HepG2 (cell line): ENCODE results near the gene APBA3. TPM values are rescaled to one million over a fixed set of nuclear protein-coding genes. Genes with fewer than 3 reads are reported as not detected.

Experiments
- NFAT5 ChIP-seq: sonication (generic); formaldehyde crosslinking; IDR thresholded peaks from 2 replicates; pipeline ENCODE4 v1.4.0; 2020; ENCODE audit warnings: missing genetic modification reagents
- SCMH1 ChIP-seq: sonication (generic); formaldehyde crosslinking; IDR thresholded peaks from 2 replicates; pipeline ENCODE4 v1.9.0; 2021; ENCODE audit warnings: missing genetic modification reagents, mild to moderate bottlenecking, borderline replicate concordance
- TARDBP ChIP-seq: sonication (generic); formaldehyde crosslinking; IDR thresholded peaks from 2 replicates; pipeline ENCODE4 v1.8.0; 2022; ENCODE audit warnings: mild to moderate bottlenecking, missing genetic modification reagents
- ZBED4 ChIP-seq: sonication (generic); formaldehyde crosslinking; IDR thresholded peaks from 2 replicates; pipeline ENCODE4 v1.4.0; 2020; ENCODE audit warnings: missing genetic modification reagents, borderline replicate concordance
- ZMYM3 ChIP-seq: sonication (generic); formaldehyde crosslinking; IDR thresholded peaks from 2 replicates; pipeline ENCODE4 v1.5.1; 2020; ENCODE audit warnings: mild to moderate bottlenecking, missing genetic modification reagents
- ZNF136 ChIP-seq: sonication (generic); formaldehyde crosslinking; IDR thresholded peaks from 2 replicates; pipeline ENCODE4 v1.8.1; 2022; ENCODE audit warnings: low read depth, mild to moderate bottlenecking, moderate library complexity, missing genetic modification reagents
- ZNF710 ChIP-seq: sonication (generic); formaldehyde crosslinking; IDR thresholded peaks from 2 replicates; pipeline ENCODE4 v1.5.0; 2020; ENCODE audit warnings: mild to moderate bottlenecking, missing genetic modification reagents, borderline replicate concordance
- ZNF777 ChIP-seq: sonication (generic); formaldehyde crosslinking; IDR thresholded peaks from 2 replicates; pipeline ENCODE4 v1.4.0; 2020; ENCODE audit warnings: missing genetic modification reagents
- polyA plus RNA-seq, 8 experiments: library from polyadenylated mRNA; depleted of rRNA in 3 of 8; stranded (reverse) in 7 of 8; unstranded in 1 of 8; fragments of >200 nt; fragmentation: Illumina TruSeq in 4 of 8; extraction: Trizol in 4 of 8; gene quantifications; 2 replicates each; pipeline versions ENCODE4 v1.2.1 to v1.2.3, GENCODE V29; 2011 to 2016; ENCODE audit warnings: low read depth in 4 of 8, missing spikeins in 1 of 8, mixed read lengths in 1 of 8; ENCODE audit not compliant: insufficient read depth in 1 of 8
- total RNA-seq, 5 experiments: library from RNA; depleted of rRNA; stranded (reverse); fragments of >200 nt; fragmentation: Illumina TruSeq; extraction: Trizol; gene quantifications; 2 replicates each; pipeline ENCODE4 v1.2.3, GENCODE V29; 2016; ENCODE audit warnings: low read depth in 1 of 5
- TF ChIP-seq, protein P1 (sequence below): sonication (generic); formaldehyde crosslinking; IDR thresholded peaks from 2 replicates; pipeline ENCODE4 v1.5.0; 2020; ENCODE audit warnings: mild to moderate bottlenecking, missing genetic modification reagents
- TF ChIP-seq, protein P2 (sequence below): sonication (generic); formaldehyde crosslinking; IDR thresholded peaks from 2 replicates; pipeline ENCODE4 v1.4.0; 2020; ENCODE audit warnings: mild to moderate bottlenecking, missing genetic modification reagents, borderline replicate concordance

Gene APBA3
- total and polyA plus RNA-seq, 2 of the 13 experiments (the other 11 are each of a cell fraction or from before 2014, with no cell fraction given) = 14.2 to 14.3 TPM

DNA sequence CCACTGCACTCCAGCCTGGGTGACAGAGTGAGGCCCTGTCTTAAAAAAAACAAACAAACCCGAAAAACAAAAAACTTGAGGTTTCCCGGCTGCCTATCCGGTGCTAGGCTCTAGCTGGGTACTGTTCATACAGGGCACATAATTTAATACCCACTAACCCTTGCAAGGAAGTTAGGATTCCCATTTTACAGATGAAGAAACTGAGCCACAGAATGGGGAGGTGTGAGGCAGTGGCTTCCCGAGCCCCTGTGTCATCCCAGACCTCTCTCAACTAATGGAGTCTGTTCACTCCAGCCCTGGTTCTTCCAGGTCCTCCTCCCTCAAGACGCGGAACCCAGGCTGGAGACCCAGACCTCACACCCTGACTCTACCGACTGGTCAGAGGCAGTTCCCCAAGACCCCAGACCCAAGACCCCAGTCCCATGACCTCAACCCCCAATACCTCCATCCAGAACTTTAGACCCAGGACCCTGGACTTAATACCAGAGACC is 576 bp downstream of the APBA3 start (continued):
- TF ChIP-seq, protein P1, sequence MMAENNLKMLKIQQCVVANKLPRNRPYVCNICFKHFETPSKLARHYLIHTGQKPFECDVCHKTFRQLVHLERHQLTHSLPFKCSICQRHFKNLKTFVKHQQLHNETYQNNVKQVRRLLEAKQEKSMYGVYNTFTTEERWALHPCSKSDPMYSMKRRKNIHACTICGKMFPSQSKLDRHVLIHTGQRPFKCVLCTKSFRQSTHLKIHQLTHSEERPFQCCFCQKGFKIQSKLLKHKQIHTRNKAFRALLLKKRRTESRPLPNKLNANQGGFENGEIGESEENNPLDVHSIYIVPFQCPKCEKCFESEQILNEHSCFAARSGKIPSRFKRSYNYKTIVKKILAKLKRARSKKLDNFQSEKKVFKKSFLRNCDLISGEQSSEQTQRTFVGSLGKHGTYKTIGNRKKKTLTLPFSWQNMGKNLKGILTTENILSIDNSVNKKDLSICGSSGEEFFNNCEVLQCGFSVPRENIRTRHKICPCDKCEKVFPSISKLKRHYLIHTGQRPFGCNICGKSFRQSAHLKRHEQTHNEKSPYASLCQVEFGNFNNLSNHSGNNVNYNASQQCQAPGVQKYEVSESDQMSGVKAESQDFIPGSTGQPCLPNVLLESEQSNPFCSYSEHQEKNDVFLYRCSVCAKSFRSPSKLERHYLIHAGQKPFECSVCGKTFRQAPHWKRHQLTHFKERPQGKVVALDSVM (CRISPR knock-in tag) = peak; percentile 32; the same call in 1 of the 2 replicates
- TF ChIP-seq ZMYM3 (peak; percentile 83), SCMH1 (CRISPR knock-in tag) (no peak), TARDBP (CRISPR knock-in tag) (no peak), ZNF777 (CRISPR knock-in tag) (no peak), NFAT5 (CRISPR knock-in tag) (no peak), ZNF136 (CRISPR knock-in tag) (no peak), ZBED4 (CRISPR knock-in tag) (no peak), ZNF710 (CRISPR knock-in tag) (no peak)
- TF ChIP-seq, protein P2, sequence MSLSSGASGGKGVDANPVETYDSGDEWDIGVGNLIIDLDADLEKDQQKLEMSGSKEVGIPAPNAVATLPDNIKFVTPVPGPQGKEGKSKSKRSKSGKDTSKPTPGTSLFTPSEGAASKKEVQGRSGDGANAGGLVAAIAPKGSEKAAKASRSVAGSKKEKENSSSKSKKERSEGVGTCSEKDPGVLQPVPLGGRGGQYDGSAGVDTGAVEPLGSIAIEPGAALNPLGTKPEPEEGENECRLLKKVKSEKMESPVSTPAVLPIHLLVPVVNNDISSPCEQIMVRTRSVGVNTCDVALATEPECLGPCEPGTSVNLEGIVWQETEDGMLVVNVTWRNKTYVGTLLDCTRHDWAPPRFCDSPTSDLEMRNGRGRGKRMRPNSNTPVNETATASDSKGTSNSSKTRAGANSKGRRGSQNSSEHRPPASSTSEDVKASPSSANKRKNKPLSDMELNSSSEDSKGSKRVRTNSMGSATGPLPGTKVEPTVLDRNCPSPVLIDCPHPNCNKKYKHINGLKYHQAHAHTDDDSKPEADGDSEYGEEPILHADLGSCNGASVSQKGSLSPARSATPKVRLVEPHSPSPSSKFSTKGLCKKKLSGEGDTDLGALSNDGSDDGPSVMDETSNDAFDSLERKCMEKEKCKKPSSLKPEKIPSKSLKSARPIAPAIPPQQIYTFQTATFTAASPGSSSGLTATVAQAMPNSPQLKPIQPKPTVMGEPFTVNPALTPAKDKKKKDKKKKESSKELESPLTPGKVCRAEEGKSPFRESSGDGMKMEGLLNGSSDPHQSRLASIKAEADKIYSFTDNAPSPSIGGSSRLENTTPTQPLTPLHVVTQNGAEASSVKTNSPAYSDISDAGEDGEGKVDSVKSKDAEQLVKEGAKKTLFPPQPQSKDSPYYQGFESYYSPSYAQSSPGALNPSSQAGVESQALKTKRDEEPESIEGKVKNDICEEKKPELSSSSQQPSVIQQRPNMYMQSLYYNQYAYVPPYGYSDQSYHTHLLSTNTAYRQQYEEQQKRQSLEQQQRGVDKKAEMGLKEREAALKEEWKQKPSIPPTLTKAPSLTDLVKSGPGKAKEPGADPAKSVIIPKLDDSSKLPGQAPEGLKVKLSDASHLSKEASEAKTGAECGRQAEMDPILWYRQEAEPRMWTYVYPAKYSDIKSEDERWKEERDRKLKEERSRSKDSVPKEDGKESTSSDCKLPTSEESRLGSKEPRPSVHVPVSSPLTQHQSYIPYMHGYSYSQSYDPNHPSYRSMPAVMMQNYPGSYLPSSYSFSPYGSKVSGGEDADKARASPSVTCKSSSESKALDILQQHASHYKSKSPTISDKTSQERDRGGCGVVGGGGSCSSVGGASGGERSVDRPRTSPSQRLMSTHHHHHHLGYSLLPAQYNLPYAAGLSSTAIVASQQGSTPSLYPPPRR (CRISPR knock-in tag) = no peak
